ENCODE measurements around the gene NAA10.

NAA10 gene

GRCh38 chrX:153974003-153974725, 39.3 kb upstream of the NAA10 start:
- DNase-seq (ENCODE audit: low read depth) = no peak
- TF ChIP-seq, protein P1, sequence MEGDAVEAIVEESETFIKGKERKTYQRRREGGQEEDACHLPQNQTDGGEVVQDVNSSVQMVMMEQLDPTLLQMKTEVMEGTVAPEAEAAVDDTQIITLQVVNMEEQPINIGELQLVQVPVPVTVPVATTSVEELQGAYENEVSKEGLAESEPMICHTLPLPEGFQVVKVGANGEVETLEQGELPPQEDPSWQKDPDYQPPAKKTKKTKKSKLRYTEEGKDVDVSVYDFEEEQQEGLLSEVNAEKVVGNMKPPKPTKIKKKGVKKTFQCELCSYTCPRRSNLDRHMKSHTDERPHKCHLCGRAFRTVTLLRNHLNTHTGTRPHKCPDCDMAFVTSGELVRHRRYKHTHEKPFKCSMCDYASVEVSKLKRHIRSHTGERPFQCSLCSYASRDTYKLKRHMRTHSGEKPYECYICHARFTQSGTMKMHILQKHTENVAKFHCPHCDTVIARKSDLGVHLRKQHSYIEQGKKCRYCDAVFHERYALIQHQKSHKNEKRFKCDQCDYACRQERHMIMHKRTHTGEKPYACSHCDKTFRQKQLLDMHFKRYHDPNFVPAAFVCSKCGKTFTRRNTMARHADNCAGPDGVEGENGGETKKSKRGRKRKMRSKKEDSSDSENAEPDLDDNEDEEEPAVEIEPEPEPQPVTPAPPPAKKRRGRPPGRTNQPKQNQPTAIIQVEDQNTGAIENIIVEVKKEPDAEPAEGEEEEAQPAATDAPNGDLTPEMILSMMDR (IDR thresholded peaks at IDR 0.05; ENCODE audit: control insufficient read depth, insufficient read depth, low read depth, low read length, missing control alignments) = no peak
- H3K4me3 ChIP-seq (ENCODE audit: control insufficient read depth, low read depth, low read length) = no peak overlapping the region

- peak overlapping the region; percentile 41 for H3K4me3 ChIP-seq (ENCODE audit: control insufficient read depth, low read depth, low read length)
- TF ChIP-seq, protein P1 (IDR thresholded peaks at IDR 0.05; ENCODE audit: control insufficient read depth, insufficient read depth, low read depth, low read length, missing control alignments) = no peak
- DNase-seq (ENCODE audit: low read depth) = no peak
Observed at GRCh38 chrX:153973127-153974002, 38.5 kb upstream of the NAA10 start.

DNA sequence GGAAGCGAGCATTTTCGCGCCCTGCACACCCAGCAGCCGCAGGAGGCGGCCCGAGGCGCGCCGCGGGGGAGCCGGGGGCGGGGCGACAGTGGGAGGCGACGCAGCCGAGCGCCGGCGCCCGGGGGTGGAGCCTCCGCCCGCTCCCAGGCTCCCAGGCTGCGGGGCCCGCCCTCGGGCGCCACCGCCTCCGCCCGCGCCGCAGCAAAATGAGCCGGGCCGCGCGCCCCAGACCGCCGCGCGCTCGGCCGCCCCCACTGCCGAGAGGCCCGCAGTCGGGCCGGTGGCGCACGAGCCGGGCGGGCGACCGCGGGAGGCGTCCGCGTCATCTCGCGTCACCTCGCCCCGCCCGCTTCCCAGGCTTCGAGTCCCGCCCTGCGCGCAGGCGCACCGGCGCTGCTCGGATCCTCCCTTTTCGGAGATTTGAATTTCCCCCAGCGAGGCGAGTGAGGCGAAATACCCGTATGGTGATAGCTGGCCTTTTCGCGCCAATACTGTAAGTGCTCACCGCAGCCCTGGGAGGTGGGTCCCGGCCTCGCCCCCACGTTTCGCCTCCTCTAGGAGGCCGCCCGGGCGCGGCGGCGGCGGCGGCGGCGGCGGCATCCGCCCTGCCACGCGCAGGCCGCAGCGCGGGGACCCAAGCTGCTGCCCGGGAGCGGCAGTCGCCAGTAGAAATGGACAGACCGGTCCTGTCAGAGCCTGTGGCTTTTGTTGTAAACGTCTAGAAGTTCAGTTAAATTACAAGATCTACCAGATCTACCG, 37.7 kb upstream of the NAA10 start, which contains the start of gene TMEM187:
TSS of gene TMEM187 (plus strand) at position 387 of the 759 bp plus-strand sequence. CDS start 9,309 bp downstream, outside the sequence.
- TF ChIP-seq, protein P1 (IDR thresholded peaks at IDR 0.05; ENCODE audit: control insufficient read depth, insufficient read depth, low read depth, low read length, missing control alignments) = no peak
- peak within 1 kb of the TSS; percentile 92 for H3K4me3 ChIP-seq (ENCODE audit: control insufficient read depth, low read depth, low read length)
- DNase-seq (ENCODE audit: low read depth) = no peak

DNA sequence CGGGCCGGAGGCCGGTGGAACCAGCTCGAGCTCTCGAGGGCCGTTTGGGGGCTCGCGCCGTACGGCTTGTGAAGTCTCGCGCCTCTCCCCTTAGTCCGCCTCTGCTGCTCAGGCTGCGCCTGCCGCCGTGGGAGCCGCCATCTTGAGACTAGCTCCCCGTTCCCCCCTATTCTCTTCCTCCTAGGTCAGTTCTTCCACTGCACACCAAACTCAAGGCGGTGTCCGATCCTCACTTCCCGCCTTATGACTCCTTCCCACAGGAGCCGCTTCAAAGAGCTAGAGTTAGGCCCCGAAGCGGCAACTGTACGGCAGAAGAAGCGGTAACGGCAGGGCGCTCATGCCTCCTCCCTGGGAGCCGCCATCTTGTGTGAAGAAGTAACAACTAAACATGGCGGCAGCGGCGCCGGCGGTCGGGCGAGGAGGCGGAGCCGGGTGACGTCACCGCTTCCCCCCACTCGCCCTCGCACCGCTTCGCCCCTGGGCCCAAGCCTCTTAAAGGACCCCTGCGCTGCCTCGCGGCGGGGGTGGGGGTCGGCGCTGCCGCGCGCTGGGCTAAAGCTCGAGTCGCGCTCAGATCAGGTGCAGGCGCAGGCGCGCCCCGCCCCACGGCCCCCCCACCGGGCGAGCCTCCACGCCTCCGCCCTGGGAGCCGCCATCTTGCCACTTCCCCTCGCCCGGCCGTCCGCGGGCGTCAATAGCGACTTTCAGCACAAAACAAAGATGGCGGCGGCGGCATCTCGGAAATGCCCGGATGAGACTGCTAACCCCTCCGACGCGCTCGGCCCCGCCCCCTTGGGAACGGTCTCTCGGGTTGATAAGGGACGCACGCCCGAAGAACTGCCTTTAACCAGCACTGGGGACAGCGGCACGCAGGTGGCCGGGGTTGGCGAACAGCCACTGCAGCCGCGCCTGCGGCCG, 36.9 kb upstream of the NAA10 start, which contains the start of gene HCFC1:
TSS of gene HCFC1 (minus strand) at position 369 of the 918 bp plus-strand sequence. CDS start 978 bp downstream, outside the sequence.
- TF ChIP-seq, protein P1 (IDR thresholded peaks at IDR 0.05; ENCODE audit: control insufficient read depth, insufficient read depth, low read depth, low read length, missing control alignments) = no peak
- DNase-seq (ENCODE audit: low read depth) = peak; percentile 54
- peak within 1 kb of the TSS; percentile 92 for H3K4me3 ChIP-seq (ENCODE audit: control insufficient read depth, low read depth, low read length)

GRCh38 chrX:153971124-153971449, 36.2 kb upstream of the NAA10 start:
- peak overlapping the region; percentile 92 for H3K4me3 ChIP-seq (ENCODE audit: control insufficient read depth, low read depth, low read length)
- DNase-seq (ENCODE audit: low read depth) = peak; percentile 38
- TF ChIP-seq, protein P1 (IDR thresholded peaks at IDR 0.05; ENCODE audit: control insufficient read depth, insufficient read depth, low read depth, low read length, missing control alignments) = no peak

Measured in AG09309 (cell line).